NCI-H1105 (cell line): ENCODE data around the gene CDCA3.
"Not testable (repeated sequence)": the region's sequence is repeated elsewhere in the genome, so short reads cannot be mapped to it uniquely, and the experiment has no call there.

Experiments
- DNase-seq: peaks from one replicate; lab custom pipeline; 2025; lab: John Stamatoyannopoulos, UW

Gene CDCA3

DNA sequence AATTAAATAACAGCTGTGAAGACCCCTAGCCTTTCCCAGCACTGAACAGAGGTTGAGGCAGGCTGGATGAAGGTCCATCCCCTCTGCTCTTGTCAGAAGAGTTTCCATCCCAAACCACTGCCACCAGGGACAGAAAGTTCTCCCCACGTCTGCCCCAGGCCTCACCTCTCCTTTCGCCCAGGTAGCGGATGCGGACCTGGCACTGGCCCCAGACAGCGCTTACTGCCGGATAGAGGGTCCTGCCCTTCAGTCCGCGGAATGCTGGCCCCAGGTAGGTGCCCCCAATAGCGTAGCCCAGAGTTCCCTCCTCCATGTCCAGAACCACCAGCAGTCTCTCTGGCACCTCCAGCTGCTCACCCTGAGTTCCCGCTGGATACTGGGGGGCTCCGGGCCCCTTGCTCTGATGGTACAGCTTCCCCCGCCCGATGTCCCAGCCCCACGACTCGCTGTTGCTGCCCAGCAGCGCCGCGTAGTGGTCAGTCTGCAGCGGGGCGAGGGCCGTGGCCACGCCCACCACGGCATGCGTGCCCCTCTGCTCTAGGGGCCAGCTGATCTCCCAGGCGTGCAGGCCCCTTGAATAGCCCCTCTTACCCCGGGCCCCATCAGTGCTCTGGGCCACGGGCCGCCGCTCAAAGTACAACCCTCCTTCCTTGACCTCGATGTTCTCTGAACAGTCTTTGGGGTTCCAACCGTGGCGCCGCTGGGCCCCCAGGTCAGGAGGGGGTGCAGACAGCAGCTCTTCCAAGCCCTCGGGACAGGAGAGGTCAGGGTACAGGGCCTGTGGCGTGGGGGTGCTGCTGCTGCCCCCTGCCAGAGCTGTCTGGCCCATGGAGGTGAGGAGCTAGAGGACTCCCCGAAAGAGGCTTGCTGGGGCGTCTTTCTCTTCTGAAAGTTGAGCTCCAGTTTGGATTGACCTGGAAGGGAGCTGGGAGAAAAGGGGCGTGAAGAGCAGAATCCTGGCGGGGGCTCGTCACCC is 21.3 kb upstream of the CDCA3 start:
- peak; percentile 78 for DNase-seq

- no peak for DNase-seq
These were observed 20.2 kb upstream of the CDCA3 start for GRCh38 chr12:6871052-6871957.

DNA sequence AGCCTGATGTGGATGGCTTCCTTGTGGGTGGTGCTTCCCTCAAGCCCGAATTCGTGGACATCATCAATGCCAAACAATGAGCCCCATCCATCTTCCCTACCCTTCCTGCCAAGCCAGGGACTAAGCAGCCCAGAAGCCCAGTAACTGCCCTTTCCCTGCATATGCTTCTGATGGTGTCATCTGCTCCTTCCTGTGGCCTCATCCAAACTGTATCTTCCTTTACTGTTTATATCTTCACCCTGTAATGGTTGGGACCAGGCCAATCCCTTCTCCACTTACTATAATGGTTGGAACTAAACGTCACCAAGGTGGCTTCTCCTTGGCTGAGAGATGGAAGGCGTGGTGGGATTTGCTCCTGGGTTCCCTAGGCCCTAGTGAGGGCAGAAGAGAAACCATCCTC is 19.2 kb upstream of the CDCA3 start:
- DNase-seq: not testable (repeated sequence)

DNA sequence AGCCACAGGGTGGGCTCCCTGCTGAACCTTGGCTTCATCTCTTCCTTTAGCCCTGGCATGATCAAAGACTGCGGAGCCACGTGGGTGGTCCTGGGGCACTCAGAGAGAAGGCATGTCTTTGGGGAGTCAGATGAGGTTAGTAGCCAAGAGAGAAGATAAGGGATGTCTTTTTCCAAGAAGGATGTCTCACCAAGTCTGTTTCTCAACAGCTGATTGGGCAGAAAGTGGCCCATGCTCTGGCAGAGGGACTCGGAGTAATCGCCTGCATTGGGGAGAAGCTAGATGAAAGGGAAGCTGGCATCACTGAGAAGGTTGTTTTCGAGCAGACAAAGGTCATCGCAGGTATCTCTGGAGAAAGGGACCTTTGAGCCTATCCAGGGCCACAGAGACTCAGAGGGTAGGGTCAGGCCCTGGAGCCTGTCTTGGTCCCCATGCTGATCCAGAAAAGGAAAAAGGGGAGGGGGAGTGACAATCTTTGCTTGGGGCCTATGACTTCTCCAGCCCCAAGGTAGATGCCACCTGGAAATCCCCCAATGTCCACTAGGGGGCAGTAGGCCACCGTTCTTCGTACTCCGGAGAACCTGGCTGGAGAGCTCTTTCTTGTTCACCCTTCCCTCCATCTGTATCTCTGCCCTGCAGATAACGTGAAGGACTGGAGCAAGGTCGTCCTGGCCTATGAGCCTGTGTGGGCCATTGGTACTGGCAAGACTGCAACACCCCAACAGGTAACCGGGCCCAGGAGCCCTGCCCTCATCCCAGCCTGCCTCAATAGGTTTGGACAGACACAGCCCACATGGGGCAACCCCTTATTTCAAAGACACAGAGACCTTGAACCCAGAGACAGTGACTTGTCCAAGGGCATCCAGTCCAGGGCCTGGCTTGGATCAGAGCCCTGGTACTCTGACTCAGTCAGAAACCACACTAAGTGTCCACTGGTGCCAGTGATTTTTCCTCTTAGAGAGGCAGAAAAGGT is 18.2 kb upstream of the CDCA3 start:
- peak; percentile 71 for DNase-seq

DNA sequence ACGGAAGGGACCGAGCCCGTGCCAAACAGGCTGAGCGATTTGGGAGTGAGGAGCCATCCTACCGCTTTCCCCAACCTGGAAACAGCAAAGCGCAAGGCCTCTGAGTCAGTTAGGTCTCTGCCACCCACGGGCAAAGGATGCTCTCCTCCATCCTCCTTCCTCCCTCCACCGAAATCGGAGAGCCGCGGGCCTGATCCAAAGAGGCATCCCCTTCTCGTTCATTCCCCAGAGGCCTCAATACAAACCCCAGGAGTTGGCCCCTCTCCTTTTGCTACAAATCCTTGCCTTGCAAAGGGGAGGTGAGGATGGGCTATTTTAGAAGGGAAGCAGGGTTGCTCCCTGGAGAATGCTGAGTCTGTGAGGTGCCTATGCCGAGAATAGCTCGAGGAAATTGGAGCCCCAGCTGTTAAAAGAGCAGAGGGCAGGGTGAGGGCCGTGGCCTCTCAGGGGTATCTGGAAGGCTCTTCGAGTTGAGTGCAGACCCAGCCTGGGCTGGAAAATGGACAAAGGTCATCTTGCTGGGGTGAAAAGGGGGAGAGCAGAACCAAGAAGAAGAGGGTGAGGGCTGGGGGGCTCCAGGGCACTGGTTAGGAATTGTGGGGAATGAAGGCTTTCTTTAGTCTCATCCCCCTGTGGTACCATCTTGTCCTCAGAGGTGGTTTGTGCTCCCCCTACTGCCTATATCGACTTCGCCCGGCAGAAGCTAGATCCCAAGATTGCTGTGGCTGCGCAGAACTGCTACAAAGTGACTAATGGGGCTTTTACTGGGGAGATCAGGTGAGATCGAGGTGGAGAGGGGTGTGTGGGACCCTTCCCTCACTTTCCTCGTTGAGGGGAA is 17.3 kb upstream of the CDCA3 start:
- no peak for DNase-seq

DNA sequence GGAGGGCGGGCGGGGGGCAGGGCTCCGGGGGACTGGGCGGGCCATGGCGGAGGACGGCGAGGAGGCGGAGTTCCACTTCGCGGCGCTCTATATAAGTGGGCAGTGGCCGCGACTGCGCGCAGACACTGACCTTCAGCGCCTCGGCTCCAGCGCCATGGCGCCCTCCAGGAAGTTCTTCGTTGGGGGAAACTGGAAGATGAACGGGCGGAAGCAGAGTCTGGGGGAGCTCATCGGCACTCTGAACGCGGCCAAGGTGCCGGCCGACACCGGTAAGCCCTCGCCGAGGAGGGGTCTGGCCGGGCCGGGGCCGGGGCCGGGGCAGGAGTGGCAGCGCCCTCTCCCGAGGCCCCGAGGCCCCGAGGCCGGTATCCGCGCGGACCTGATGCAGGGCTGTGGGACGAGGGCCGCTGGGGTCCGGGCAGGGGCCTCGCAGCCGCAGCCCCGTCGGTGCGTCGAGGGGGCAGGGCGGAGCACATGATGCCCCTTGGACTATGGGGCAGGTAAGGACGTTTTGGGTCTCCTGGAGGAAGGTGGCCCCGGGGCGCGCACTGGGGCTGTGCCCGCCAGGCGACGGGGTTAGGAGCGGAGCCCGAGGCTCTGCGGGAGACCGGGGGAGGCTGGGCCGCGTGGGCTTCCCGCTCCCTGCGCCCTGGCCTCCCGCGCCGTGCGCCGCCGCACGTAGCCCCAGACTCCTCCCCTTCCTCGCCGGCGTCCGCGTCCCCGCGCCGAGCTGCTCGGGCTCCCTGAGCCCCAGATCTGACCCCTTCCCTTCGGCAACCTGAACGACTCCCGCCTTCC is 16.5 kb upstream of the CDCA3 start, which contains the start of gene TPI1:
TSS of gene TPI1 (plus strand) at position 119 of the 798 bp plus-strand sequence. CDS start at position 155, 36 bp downstream.
- peak; percentile 78 for DNase-seq

DNA sequence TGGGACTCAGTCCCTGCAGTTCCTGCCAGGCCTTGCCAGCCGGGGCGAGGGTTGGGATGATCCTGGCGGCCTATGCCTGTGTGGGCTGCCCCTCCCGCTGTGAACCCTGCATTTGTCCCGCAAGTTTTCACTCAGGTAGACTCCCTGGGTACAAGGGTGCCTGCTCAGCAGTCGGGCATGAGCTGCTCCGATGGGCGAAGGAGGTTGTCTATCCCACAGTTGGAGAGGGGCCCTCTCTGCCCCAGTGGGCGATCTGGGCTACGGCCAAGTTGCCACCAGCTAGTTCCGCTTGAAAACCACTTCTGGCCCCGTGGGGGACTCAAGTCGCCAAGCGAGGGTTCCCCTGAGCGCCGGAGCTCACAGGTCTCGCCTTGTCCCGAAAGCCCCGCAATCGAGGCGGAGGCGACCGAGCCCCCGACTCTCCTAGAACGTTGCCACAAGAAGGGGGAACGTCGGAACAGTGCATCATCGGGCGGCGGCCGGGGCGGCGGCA is 15.9 kb upstream of the CDCA3 start:
- no peak for DNase-seq

- no peak for DNase-seq
These were observed 15.3 kb upstream of the CDCA3 start for GRCh38 chr12:6866163-6866919.

- not testable (repeated sequence) for DNase-seq
These were observed 14.2 kb upstream of the CDCA3 start for GRCh38 chr12:6865307-6865706.

GRCh38 chr12:6863586-6864321 is 12.7 kb upstream of the CDCA3 start:
- DNase-seq: no peak

- no peak for DNase-seq
These were observed 11.9 kb upstream of the CDCA3 start for GRCh38 chr12:6863033-6863432.

DNA sequence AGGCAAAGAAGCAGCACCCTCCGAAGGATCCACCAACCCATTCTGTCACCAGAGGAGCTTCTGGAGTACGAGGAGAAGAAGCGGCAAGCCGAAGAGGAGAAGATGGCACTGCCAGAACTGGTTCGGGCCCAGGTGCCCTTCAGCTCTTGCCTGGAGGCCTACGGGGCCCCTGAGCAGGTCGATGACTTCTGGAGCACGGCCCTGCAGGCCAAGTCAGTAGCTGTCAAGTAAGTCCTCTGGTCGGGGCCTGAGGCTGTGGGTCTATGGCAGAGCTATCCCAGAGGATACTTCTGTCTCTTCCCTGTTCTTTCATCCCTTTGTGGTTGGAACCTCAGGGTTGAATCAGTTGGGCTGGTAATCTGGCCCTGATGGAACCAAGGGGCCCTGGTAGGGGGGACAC is 10.3 kb upstream of the CDCA3 start:
- no peak for DNase-seq

DNA sequence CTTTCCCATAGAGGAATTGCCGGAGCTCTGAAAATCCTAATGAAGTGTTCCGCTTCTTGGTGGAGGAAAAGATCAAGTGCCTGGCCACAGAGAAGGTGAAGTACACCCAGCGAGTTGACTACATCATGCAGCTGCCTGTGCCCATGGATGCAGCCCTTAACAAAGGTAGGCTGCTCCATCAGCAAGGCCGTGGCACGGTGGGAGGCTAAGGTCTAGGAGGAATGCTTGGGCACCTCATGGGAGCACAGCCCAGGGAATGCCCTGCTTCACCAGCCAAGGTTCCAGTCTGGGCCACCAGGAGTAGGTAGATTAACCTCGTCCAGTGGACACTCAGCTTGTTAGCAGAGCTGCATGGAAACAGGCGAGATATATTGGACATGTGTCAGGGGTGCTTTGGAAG is 9.9 kb upstream of the CDCA3 start:
- no peak for DNase-seq

DNA sequence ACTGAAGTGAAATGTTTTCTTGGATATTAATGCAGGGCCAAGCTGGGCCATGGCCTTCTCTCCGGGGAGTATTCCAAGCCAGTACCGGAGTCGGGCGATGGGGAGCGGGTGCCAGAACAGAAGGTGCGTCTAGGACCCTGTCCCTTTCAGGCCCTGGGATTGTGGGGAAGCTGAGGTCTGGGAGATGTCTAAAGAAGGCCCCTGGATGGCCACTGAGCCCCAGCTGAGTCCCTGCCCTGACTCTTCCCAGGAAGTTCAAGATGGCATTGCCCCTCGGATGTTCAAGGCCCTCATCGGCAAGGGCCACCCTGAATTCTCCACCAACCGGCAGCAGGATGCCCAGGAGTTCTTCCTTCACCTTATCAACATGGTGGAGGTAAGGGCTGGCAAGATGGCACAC is 9.0 kb upstream of the CDCA3 start:
- no peak for DNase-seq

GRCh38 chr12:6858799-6859198 is 7.7 kb upstream of the CDCA3 start:
- DNase-seq: no peak

GRCh38 chr12:6855322-6855721 is 4.2 kb upstream of the CDCA3 start:
- no peak for DNase-seq

- DNase-seq: no peak
These were observed 3.0 kb upstream of the CDCA3 start for GRCh38 chr12:6854036-6854435.

GRCh38 chr12:6853626-6854025 is 2.5 kb upstream of the CDCA3 start:
- no peak for DNase-seq
